Calu3 (cell line): ENCODE data around the gene LOXL1. TPM values are rescaled to one million over a fixed set of nuclear protein-coding genes. Genes with fewer than 3 reads are reported as not detected.

ENCODE experiments used
- BruUV-seq: library from RNA; stranded (reverse); fragments of 400-500 nt; replicated peaks from 2 replicates; lab custom pipeline; 2021; lab: Mats Ljungman, UMichigan
- CTCF ChIA-PET: fragments of 300-600 bp; sonication (Branson Sonifier 250); formaldehyde crosslinking; loops from one replicate; lab custom pipeline; 2022; ENCODE audit warnings: antibody characterized with exemption; lab: Charles Lee
- DNase-seq: peaks from one replicate; pipeline ENCODE4 v3.0.0; 2022
- H3K27ac Mint-ChIP-seq: one replicate; pipeline ENCODE4 v1.8.0; 2022; ENCODE audit warnings: mixed read lengths; ENCODE audit not compliant: unreplicated experiment
- H3K27me3 Mint-ChIP-seq: one replicate; pipeline ENCODE4 v1.8.0; 2022; ENCODE audit warnings: mixed read lengths; ENCODE audit not compliant: unreplicated experiment
- H3K36me3 Mint-ChIP-seq: one replicate; pipeline ENCODE4 v1.8.0; 2022; ENCODE audit warnings: mild to moderate bottlenecking, moderate library complexity, mixed read lengths; ENCODE audit not compliant: insufficient read depth, unreplicated experiment
- H3K4me1 Mint-ChIP-seq: one replicate; pipeline ENCODE4 v1.8.0; 2022; ENCODE audit warnings: mild to moderate bottlenecking, low read depth, mixed read lengths; ENCODE audit not compliant: unreplicated experiment
- H3K4me3 Mint-ChIP-seq: one replicate; pipeline ENCODE4 v1.8.0; 2022; ENCODE audit warnings: mild to moderate bottlenecking, low read depth, moderate library complexity, mixed read lengths; ENCODE audit not compliant: unreplicated experiment
- H3K9me3 Mint-ChIP-seq: one replicate; pipeline ENCODE4 v1.8.0; 2022; ENCODE audit warnings: low read depth, mixed read lengths; ENCODE audit not compliant: unreplicated experiment
- intact Hi-C: fragments of 100-400 bp; cut with micrococcal nuclease; formaldehyde crosslinking; loops from one replicate; pipeline ENCODE4 v1.10.0; 2022; ENCODE audit not compliant: unreplicated experiment
- total RNA-seq: library from RNA; stranded (reverse); gene quantifications from 2 replicates; pipeline ENCODE4 v1.2.3, GENCODE V29; 2022
- TF ChIP-seq, protein P1 (sequence below): fragments of 200-600 bp; IDR thresholded peaks from one replicate; pipeline ENCODE4 v1.8.0; 2022; ENCODE audit warnings: antibody characterized with exemption; ENCODE audit not compliant: unreplicated experiment

Gene LOXL1
- total RNA-seq, 1 experiment from 2014 or later: 2.1 TPM

DNA sequence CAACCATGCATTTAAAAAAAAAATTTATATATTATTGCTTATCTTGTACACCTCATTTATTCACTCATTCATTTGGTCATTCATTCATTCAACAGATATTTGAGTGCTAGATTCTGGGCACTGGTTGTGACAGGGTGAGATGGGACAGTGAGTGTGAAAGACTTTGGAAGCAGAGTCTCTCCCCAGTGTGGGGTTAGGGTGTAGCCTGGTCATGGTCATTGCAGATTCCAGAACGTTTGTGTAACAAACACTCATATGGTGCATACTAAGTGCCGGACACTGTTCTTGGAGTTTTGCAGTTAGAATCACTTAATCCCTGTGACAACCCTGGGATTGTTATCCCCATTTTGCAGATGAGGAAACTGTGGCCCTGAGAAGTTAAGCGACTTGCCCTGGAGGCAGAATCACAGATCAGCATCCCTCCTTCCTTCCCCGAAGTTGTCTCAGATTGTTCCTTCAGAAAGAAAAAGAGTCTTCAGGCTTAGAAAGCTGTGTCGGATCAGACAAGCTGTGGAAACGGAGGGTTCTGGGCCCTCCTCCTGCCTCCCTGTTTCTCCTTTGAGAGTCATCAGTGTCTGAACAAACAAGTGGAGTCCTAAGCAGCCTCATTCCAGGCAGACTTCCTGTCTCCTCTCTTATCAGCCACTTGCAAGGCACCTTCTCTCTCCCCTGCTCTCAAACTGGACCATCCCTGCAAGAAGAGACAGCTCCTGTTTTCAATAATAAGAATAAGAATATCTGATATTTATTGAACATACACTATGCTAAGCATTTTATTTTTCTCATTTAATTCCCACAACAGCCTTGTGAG is 6.3 kb downstream of the LOXL1 start:
- peaks cover 44% of the 10 kb centered on the region for H3K27me3 Mint-ChIP-seq
- no peak overlapping the region for H3K4me3 Mint-ChIP-seq
- CTCF ChIA-PET: no interaction called here
- H3K36me3 Mint-ChIP-seq: peaks cover 8% of the 10 kb centered on the region
- no TSS peak for BruUV-seq
- intact Hi-C loops: no loop called here
- TF ChIP-seq, protein P1, sequence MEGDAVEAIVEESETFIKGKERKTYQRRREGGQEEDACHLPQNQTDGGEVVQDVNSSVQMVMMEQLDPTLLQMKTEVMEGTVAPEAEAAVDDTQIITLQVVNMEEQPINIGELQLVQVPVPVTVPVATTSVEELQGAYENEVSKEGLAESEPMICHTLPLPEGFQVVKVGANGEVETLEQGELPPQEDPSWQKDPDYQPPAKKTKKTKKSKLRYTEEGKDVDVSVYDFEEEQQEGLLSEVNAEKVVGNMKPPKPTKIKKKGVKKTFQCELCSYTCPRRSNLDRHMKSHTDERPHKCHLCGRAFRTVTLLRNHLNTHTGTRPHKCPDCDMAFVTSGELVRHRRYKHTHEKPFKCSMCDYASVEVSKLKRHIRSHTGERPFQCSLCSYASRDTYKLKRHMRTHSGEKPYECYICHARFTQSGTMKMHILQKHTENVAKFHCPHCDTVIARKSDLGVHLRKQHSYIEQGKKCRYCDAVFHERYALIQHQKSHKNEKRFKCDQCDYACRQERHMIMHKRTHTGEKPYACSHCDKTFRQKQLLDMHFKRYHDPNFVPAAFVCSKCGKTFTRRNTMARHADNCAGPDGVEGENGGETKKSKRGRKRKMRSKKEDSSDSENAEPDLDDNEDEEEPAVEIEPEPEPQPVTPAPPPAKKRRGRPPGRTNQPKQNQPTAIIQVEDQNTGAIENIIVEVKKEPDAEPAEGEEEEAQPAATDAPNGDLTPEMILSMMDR: no peak
- no peak overlapping the region for H3K27ac Mint-ChIP-seq
- DNase-seq: no peak
- peaks cover 9% of the 10 kb centered on the region for H3K4me1 Mint-ChIP-seq
- no peaks in the 10 kb centered on the region for H3K9me3 Mint-ChIP-seq

DNA sequence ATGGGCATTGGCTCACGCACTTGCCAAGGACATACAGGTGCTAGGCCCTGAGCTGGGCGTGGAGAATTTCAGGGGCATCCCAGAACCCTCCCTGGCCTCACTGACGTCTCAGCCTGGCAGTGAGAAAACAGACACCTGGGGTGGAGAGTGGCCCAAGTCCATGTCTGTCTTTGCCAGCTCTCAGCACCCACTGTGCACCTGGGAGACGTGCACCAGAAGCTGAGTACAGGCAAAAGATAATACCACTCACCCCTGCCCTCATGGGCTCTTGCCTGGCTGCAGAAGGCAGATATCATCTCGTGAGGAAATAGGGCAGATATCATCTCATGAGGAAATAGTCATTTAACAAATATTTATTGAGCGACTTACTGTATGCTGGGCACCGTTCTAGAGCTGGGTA is 8.0 kb downstream of the LOXL1 start:
- no peak for DNase-seq
- Mint-ChIP-seq H3K4me3 (no peak overlapping the region), H3K27me3 (peaks cover 28% of the 10 kb centered on the region), H3K9me3 (no peaks in the 10 kb centered on the region), H3K27ac (no peak overlapping the region), H3K4me1 (no peaks in the 10 kb centered on the region), H3K36me3 (no peaks in the 10 kb centered on the region)
- intact Hi-C loops: no loop called here
- TF ChIP-seq, protein P1: no peak
- CTCF ChIA-PET: no interaction called here
- BruUV-seq: no TSS peak

DNA sequence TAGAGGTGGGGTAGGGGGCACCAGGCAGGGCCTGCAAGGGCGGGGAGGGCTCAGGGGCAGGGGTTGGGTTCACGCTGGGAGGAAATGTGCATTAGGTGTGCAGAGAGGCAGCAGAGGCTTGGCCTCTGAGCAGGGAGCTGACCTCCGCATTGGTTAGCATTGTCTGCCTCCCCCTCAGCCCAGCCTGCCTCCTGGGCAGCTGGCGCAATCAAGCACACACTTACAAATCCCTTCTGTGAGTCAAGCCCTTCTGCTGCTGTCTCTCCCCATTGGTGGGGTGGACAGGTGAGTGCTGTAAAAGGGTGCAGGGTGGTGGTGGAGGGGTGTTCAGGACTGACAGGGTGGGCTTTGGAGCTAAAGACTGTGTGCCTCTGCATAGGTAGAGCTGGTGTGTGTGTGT is 9.3 kb downstream of the LOXL1 start:
- H3K4me3 Mint-ChIP-seq: no peak overlapping the region
- CTCF ChIA-PET: interaction anchor here (0.6 to 2.0 kb wide), 5 partner anchors 8 to 573 kb away, joined by 3 to 6 read pairs (median 3); no protein-coding TSS in a partner anchor
- DNase-seq: no peak
- no peaks in the 10 kb centered on the region for H3K9me3 Mint-ChIP-seq
- TF ChIP-seq, protein P1: no peak
- BruUV-seq: no TSS peak
- no peaks in the 10 kb centered on the region for H3K36me3 Mint-ChIP-seq
- H3K27me3 Mint-ChIP-seq: peaks cover 17% of the 10 kb centered on the region
- no peak overlapping the region for H3K27ac Mint-ChIP-seq
- peaks cover 6% of the 10 kb centered on the region for H3K4me1 Mint-ChIP-seq
- intact Hi-C loops: no loop called here

DNA sequence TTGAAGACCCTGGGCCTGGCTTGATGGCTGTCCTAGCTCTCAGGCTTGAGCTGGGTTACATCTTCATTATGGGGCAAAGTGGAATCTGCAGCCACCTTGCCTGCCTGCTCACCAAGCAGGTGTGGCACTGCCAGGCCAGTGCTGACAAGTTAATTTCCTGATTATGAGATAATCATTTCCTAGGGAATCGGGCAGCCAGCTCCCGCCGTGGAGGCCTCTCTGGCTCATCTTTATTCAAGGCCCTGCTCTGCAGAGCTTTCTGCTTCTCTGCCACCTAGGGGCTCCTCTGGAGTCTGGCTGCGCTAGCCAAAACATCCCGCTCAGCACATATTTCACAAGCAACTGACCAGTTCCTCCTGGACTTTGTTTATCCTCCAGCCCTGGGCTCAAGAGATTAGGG is 9.9 kb downstream of the LOXL1 start:
- no peak overlapping the region for H3K4me3 Mint-ChIP-seq
- TF ChIP-seq, protein P1: no peak
- CTCF ChIA-PET: interaction anchor here (0.6 to 2.0 kb wide), 5 partner anchors 8 to 572 kb away, joined by 3 to 6 read pairs (median 3); no protein-coding TSS in a partner anchor
- no peaks in the 10 kb centered on the region for H3K36me3 Mint-ChIP-seq
- no peaks in the 10 kb centered on the region for H3K9me3 Mint-ChIP-seq
- peaks cover 6% of the 10 kb centered on the region for H3K4me1 Mint-ChIP-seq
- no peak for DNase-seq
- intact Hi-C loops: no loop called here
- H3K27ac Mint-ChIP-seq: no peak overlapping the region
- BruUV-seq: no TSS peak
- peaks cover 11% of the 10 kb centered on the region for H3K27me3 Mint-ChIP-seq
